SK-N-SH treated with all-trans-retinoic acid at 6 μM for 48 hours (cell line): ENCODE results near the gene IQSEC2.
A peak's percentile ranks its signal among the peaks of the same experiment; 100 is the strongest.

Experiments used
- ATAC-seq: fragments of 200-7000 bp; cut with Tn5 transposase; 3 replicates; pipeline ENCODE4 v1.9.1; 2020; ENCODE audit warnings: mild to moderate bottlenecking, moderate library complexity
- ARNTL ChIP-seq: fragments of 450-650 bp; formaldehyde crosslinking; IDR thresholded peaks from 2 replicates; pipeline ENCODE4 v1.5.0; 2020; ENCODE audit warnings: low read depth, mild to moderate bottlenecking, moderate library complexity, borderline replicate concordance
- BACH2 ChIP-seq: fragments of 250-450 bp; sonication (Bioruptor Pico); IDR thresholded peaks from 2 replicates; pipeline ENCODE4 v1.9.0; 2021; ENCODE audit warnings: mild to moderate bottlenecking, borderline replicate concordance
- CREB5 ChIP-seq: fragments of 250-450 bp; sonication (Bioruptor Pico); IDR thresholded peaks from 2 replicates; pipeline ENCODE4 v1.5.1; 2020; ENCODE audit warnings: low read depth, mild to moderate bottlenecking, moderate library complexity
- CSDC2 ChIP-seq: fragments of 250-450 bp; sonication (Bioruptor Pico); IDR thresholded peaks from 2 replicates; pipeline ENCODE4 v1.5.0; 2020; ENCODE audit warnings: mild to moderate bottlenecking, moderate library complexity
- CSRNP3 ChIP-seq: fragments of 250-450 bp; sonication (Bioruptor Pico); IDR thresholded peaks from 2 replicates; pipeline ENCODE4 v1.5.1; 2021; ENCODE audit warnings: mild to moderate bottlenecking, moderate library complexity
- ESRRG ChIP-seq: fragments of 250-450 bp; sonication (Bioruptor Pico); IDR thresholded peaks from 2 replicates; pipeline ENCODE4 v1.6.1; 2021; ENCODE audit warnings: mild to moderate bottlenecking
- GLIS3 ChIP-seq: fragments of 250-450 bp; sonication (Bioruptor Pico); IDR thresholded peaks from 2 replicates; pipeline ENCODE4 v1.5.0; 2020; ENCODE audit warnings: mild to moderate bottlenecking, moderate library complexity
- ISL1 ChIP-seq: fragments of 250-450 bp; sonication (Bioruptor Pico); IDR thresholded peaks from 2 replicates; pipeline ENCODE4 v2.1.2; 2022; ENCODE audit warnings: mild to moderate bottlenecking, moderate library complexity
- OSR1 ChIP-seq: fragments of 250-450 bp; sonication (Bioruptor Pico); IDR thresholded peaks from 2 replicates; pipeline ENCODE4 v1.8.0; 2022; ENCODE audit warnings: moderate library complexity, mild to moderate bottlenecking, inconsistent platforms
- PATZ1 ChIP-seq: fragments of 250-450 bp; sonication (Bioruptor Pico); IDR thresholded peaks from 2 replicates; pipeline ENCODE4 v1.8.0; 2020; ENCODE audit warnings: mild to moderate bottlenecking, moderate library complexity, borderline replicate concordance
- POU6F1 ChIP-seq: fragments of 250-450 bp; sonication (Bioruptor Pico); IDR thresholded peaks from 2 replicates; pipeline ENCODE4 v1.8.0; 2021; ENCODE audit warnings: low read depth, mild to moderate bottlenecking, moderate library complexity, borderline replicate concordance
- PPARA ChIP-seq: fragments of 250-450 bp; sonication (Bioruptor Pico); IDR thresholded peaks from 2 replicates; pipeline ENCODE4 v1.5.0; 2020; ENCODE audit warnings: mild to moderate bottlenecking, borderline replicate concordance
- RARB ChIP-seq: fragments of 250-450 bp; sonication (Bioruptor Pico); IDR thresholded peaks from 2 replicates; pipeline ENCODE4 v1.8.0; 2021; ENCODE audit warnings: mild to moderate bottlenecking, moderate library complexity
- SNAI2 ChIP-seq: fragments of 250-450 bp; sonication (Bioruptor Pico); IDR thresholded peaks from 2 replicates; pipeline ENCODE4 v1.5.0; 2020; ENCODE audit warnings: mild to moderate bottlenecking, moderate library complexity
- TCF4 ChIP-seq: fragments of 250-450 bp; sonication (Bioruptor Pico); IDR thresholded peaks from 2 replicates; pipeline ENCODE4 v1.8.0; 2021; ENCODE audit warnings: mild to moderate bottlenecking, moderate library complexity, borderline replicate concordance
- TOX ChIP-seq: fragments of 250-450 bp; sonication (Bioruptor Pico); IDR thresholded peaks from 2 replicates; pipeline ENCODE4 v1.8.0; 2021; ENCODE audit warnings: mild to moderate bottlenecking, moderate library complexity, borderline replicate concordance
- TSHZ2 ChIP-seq: fragments of 250-450 bp; sonication (Bioruptor Pico); IDR thresholded peaks from 2 replicates; pipeline ENCODE4 v1.5.0; 2020; ENCODE audit warnings: mild to moderate bottlenecking, moderate library complexity
- ZC3H10 ChIP-seq: fragments of 250-450 bp; sonication (Bioruptor Pico); IDR thresholded peaks from 2 replicates; pipeline ENCODE4 v1.5.1; 2021; ENCODE audit warnings: mild to moderate bottlenecking, moderate library complexity
- ZFP3 ChIP-seq: fragments of 250-450 bp; sonication (Bioruptor Pico); IDR thresholded peaks from 2 replicates; pipeline ENCODE4 v1.5.0; 2020; ENCODE audit warnings: mild to moderate bottlenecking, moderate library complexity
- ZFP30 ChIP-seq: fragments of 450-650 bp; formaldehyde crosslinking; IDR thresholded peaks from 2 replicates; pipeline ENCODE4 v1.5.0; 2022; ENCODE audit warnings: mild to moderate bottlenecking, moderate library complexity
- ZNF565 ChIP-seq: fragments of 450-650 bp; formaldehyde crosslinking; conservative IDR thresholded peaks from 2 replicates; pipeline ENCODE4 v1.5.0; 2020; ENCODE audit warnings: low read depth, mild to moderate bottlenecking, moderate library complexity
- ZNF70 ChIP-seq: fragments of 450-650 bp; formaldehyde crosslinking; IDR thresholded peaks from 2 replicates; pipeline ENCODE4 v1.5.0; 2020; ENCODE audit warnings: mild to moderate bottlenecking, moderate library complexity
- ZNF8 ChIP-seq: fragments of 450-650 bp; formaldehyde crosslinking; IDR thresholded peaks from 2 replicates; pipeline ENCODE4 v1.5.0; 2020; ENCODE audit warnings: mild to moderate bottlenecking, moderate library complexity

Gene IQSEC2

GRCh38 chrX:53303195-53303594 is 21.8 kb upstream of the IQSEC2 start (continued):
- TF ChIP-seq TCF4 (CRISPR knock-in tag), result no peak
- no peak for TF ChIP-seq ZC3H10 (CRISPR knock-in tag)
- TF ChIP-seq POU6F1 (CRISPR knock-in tag), result no peak
- no peak for TF ChIP-seq CREB5
- no peak for TF ChIP-seq SNAI2 (CRISPR knock-in tag)

GRCh38 chrX:53300157-53300556 is 18.8 kb upstream of the IQSEC2 start:
- TF ChIP-seq TOX (no peak), TCF4 (CRISPR knock-in tag) (no peak), ZFP3 (CRISPR knock-in tag) (0 out of 2 replicates have a peak, but pooled peaks have one; percentile 56), RARB (CRISPR knock-in tag) (no peak)
- no peak for ATAC-seq

GRCh38 chrX:53294024-53294648 is 12.8 kb upstream of the IQSEC2 start:
- peak; percentile 67 for ATAC-seq
- TF ChIP-seq SNAI2 (CRISPR knock-in tag) (no peak), POU6F1 (CRISPR knock-in tag) (no peak), ISL1 (CRISPR knock-in tag) (no peak), ZNF565 (no peak), TCF4 (CRISPR knock-in tag) (no peak), ZFP30 (CRISPR knock-in tag) (no peak), ARNTL (CRISPR knock-in tag) (no peak), PPARA (CRISPR knock-in tag) (no peak)

GRCh38 chrX:53291596-53291995 is 10.2 kb upstream of the IQSEC2 start:
- no peak for ATAC-seq

More at GRCh38 chrX:53291596-53291995, 10.2 kb upstream of the IQSEC2 start:
- TF ChIP-seq CSDC2, result no peak
- TF ChIP-seq SNAI2 (CRISPR knock-in tag), result no peak
- no peak for TF ChIP-seq BACH2 (CRISPR knock-in tag)
- TF ChIP-seq OSR1 (CRISPR knock-in tag), result no peak
- TF ChIP-seq TSHZ2 (CRISPR knock-in tag), result no peak
- no peak for TF ChIP-seq ZNF70 (CRISPR knock-in tag)
- TF ChIP-seq ESRRG, result no peak
- no peak for TF ChIP-seq CSRNP3 (CRISPR knock-in tag)
- TF ChIP-seq PPARA (CRISPR knock-in tag), result no peak
- TF ChIP-seq CREB5, result no peak
- no peak for TF ChIP-seq ZFP30 (CRISPR knock-in tag)
- no peak for TF ChIP-seq TCF4 (CRISPR knock-in tag)
- TF ChIP-seq PATZ1 (CRISPR knock-in tag), result no peak
- no peak for TF ChIP-seq ZNF8 (CRISPR knock-in tag)
- TF ChIP-seq ZFP3 (CRISPR knock-in tag), result no peak
- no peak for TF ChIP-seq TOX
- TF ChIP-seq RARB (CRISPR knock-in tag), result no peak
- no peak for TF ChIP-seq GLIS3 (CRISPR knock-in tag)
